ENCODE results near the gene KCNIP4.

DNA sequence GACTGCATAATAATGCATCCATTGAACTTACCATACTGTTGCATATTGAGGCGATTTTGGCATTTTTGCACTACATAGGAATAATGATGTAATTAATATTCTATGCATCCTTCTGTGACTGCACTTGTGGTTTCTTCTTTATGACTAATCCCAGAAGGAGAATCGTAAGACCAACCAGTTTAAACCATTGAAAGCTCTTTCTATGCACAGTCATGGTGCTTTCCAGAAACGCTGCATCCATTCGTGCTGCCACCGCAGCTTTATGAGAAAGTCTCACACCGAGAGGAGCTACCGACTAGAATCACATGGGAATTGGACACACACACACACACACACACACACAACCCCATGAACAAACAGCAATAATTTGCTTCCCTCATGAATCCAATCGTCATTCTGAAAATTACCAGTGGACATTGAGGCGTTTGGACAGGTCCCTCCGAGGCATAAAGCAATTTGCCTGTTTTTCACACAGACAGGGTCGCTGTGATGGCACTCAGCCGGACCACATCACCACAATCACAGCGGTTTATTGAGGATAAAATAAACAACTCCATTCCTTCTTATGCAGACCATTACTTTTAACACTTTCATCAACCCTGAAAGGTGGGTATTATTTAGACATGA is 1184.1 kb downstream of the KCNIP4 start:
- TF ChIP-seq POLR2A (IDR thresholded peaks at IDR 0.05; ENCODE audit: low read depth, low read length) (no peak), POLR2AphosphoS5 (IDR thresholded peaks at IDR 0.05; ENCODE audit: insufficient read depth, low read depth, low read length) (no peak), EZH2 (IDR thresholded peaks at IDR 0.05; ENCODE audit: borderline replicate concordance, low read depth, low read length, severe bottlenecking) (no peak), FOS (IDR thresholded peaks at IDR 0.05; ENCODE audit: borderline replicate concordance, insufficient read depth, low read length) (no peak), GATA2 (IDR thresholded peaks at IDR 0.05; ENCODE audit: insufficient read depth, insufficient read length, low read depth, low read length) (no peak), JUN (IDR thresholded peaks at IDR 0.05; ENCODE audit: borderline replicate concordance, insufficient read depth, insufficient read length, low read depth) (no peak)
- TF ChIP-seq, protein P1, sequence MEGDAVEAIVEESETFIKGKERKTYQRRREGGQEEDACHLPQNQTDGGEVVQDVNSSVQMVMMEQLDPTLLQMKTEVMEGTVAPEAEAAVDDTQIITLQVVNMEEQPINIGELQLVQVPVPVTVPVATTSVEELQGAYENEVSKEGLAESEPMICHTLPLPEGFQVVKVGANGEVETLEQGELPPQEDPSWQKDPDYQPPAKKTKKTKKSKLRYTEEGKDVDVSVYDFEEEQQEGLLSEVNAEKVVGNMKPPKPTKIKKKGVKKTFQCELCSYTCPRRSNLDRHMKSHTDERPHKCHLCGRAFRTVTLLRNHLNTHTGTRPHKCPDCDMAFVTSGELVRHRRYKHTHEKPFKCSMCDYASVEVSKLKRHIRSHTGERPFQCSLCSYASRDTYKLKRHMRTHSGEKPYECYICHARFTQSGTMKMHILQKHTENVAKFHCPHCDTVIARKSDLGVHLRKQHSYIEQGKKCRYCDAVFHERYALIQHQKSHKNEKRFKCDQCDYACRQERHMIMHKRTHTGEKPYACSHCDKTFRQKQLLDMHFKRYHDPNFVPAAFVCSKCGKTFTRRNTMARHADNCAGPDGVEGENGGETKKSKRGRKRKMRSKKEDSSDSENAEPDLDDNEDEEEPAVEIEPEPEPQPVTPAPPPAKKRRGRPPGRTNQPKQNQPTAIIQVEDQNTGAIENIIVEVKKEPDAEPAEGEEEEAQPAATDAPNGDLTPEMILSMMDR (IDR thresholded peaks at IDR 0.05; ENCODE audit: extremely low read depth in 1 of 2, insufficient read depth in 1 of 2, low read depth in 1 of 2, low read length in 2 of 2): no peak
- TF ChIP-seq, protein P2, sequence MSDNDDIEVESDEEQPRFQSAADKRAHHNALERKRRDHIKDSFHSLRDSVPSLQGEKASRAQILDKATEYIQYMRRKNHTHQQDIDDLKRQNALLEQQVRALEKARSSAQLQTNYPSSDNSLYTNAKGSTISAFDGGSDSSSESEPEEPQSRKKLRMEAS (IDR thresholded peaks at IDR 0.05; ENCODE audit: insufficient read depth, insufficient read length): no peak

All from endothelial cell of umbilical vein (primary cell).